ENCODE measurements around the gene SWI5.
"Not testable (repeated sequence)": the region's sequence is repeated elsewhere in the genome, so short reads cannot be mapped to it uniquely, and the experiment has no call there.

SWI5 gene

DNA sequence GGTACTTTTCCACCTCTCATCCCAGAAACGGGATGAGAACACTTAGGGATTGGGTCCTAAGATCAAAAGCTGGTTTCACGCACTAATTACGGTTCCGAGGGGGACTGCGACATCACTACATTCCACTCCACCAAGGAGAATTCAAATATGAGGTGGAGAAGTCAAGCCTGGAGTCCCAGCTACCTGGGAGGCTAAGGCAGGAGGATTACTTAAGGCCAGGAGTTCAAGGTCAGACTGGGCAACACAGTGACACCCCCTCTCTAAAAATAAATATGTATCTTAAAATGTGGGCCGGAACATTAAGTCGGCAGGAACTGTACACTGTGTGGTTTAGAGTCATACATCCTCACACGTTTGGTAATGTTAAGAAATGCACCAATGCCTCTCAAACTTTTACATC is 1.8 kb upstream of the SWI5 start:
- no peak overlapping the region for H3K4me3 ChIP-seq (ENCODE audit: low read length)
- DNase-seq (ENCODE audit: low read depth, low spot score), result no peak

DNA sequence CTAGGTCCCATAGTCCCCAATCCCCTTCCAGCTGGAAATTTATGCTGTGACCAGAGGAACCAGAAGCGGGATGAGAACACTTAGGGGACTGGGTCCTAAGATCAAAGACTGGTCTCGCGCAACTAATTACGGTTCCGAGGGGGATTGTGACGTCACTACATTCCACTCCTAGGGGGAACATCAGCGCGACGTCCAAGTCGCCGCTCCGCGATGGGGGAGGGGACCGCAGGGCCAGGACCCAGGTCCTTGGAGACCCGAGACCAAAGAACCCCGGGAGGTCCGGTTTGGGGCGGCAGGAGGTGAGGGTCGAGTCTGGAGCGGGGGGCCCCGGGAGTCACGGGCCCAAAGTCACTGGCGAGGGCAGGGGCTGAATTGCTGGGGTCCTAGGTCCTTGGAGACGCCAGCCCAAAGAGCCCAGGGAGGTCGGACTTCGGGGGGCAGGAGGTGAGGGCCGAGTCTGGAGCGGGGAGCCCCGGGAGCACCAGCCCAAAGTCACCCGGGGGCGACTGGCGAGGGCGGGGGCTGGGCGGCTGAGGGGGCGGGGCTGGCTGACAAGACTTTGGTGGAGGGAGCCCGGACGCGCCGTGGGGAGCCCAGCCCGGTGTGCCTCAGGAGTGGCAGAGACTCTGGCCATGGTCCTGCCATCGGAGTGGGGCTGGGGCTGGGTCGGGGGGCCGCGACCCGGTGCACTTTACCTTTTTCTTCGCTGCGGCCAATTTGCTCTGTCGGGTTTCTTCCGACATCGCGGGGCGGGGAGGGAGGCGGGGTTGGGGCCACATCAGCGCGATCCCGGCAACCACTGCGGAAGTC is 673 bp upstream of the SWI5 start, which contains the start of gene GOLGA2:
Gene GOLGA2, minus strand, starts transcription at position 810 of the 810 bp plus-strand sequence. Its CDS starts 31 bp downstream, at position 779.
- no peak for DNase-seq (ENCODE audit: low read depth, low spot score)
- H3K4me3 ChIP-seq (ENCODE audit: low read length), result peak within 1 kb of the TSS; percentile 88

DNA sequence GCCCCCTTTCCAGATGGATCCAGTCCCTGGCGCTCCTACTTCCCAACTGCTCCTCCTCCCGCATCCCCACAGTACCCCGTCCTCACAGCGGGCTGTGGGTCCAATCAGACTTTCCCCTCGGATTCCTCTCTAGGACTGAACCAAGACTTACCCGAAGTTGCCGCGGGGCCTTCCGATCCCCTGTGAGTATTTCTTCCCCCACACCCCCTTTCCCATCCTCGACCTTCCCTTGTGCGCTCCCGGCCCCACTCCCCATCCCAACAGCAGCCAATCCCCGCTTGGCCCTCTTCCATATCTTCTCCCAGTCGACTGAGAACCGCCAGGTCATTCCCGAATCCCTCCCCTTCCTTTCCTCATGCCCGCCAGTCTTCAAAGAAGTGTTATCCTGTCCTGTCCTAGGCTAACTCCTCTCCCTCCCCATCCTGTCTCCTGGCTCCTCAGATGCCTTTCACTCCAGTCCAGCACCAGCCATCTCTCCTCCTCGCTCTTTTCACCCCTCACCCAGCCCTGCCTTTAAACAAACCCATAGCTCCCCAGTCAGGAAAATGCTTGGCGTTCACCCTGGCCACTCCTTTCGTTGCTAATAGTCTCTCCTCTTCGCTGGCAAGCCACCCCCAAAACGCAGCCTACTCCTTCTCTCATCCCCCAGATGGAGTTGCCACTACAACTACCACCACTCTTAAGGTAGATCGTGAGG is 646 bp downstream of the SWI5 start:
- peak overlapping the region; percentile 88 for H3K4me3 ChIP-seq (ENCODE audit: low read length)
- no peak for DNase-seq (ENCODE audit: low read depth, low spot score)

DNA sequence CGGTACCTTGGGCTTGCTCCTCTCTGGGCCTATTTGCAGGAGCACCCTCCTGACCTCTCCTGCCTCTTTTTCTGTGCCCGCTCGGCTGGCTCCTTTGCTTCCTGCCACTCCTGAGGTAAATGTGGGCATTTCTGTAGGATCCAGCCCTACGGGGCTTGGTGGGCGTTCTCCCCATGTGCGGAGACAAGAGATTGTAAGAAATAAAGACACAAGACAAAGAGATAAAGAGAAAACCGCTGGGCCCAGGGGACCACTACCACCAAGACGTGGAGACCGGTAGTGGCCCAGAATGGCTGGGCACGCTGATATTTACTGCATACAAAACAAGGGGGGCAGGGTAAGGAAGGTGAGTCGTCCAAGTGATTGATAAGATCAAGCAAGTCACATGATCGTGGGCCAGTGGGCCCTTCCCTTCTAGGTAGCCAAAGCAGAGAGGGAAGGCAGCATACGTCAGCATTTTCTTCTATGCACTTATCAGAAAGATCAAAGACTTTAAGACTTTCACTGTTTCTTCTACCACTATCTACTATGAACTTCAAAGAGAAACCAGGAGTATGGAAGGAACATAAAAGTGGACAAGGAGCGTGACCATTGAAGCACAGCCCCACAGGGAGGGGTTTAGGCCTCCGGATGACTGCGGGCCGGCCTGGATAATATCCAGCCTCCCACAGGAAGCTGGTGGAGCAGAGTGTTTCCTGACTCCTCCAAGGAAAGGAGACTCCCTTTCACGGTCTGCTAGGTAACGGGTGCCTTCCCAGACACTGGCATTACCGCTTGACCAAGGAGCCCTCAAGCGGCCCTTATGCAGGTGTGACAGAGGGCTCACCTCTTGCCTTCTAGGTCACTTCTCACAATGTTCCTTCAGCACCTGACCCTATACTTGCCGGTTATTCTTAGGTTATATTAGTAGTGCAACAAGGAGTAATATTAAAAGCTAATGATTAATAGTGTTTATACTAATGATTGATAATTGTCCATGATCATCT is 3.3 kb downstream of the SWI5 start:
- peak overlapping the region; percentile 15; the same call in 1 of the 2 replicates for H3K4me3 ChIP-seq (ENCODE audit: low read length)
- DNase-seq (ENCODE audit: low read depth, low spot score), result not testable (repeated sequence)

GRCh38 chr9:128280084-128280622 is 4.1 kb downstream of the SWI5 start:
- H3K4me3 ChIP-seq (ENCODE audit: low read length), result 0 out of 2 replicates have a peak overlapping the region, but pooled peaks have one; percentile 2
- DNase-seq (ENCODE audit: low read depth, low spot score), result peak; percentile 96

DNA sequence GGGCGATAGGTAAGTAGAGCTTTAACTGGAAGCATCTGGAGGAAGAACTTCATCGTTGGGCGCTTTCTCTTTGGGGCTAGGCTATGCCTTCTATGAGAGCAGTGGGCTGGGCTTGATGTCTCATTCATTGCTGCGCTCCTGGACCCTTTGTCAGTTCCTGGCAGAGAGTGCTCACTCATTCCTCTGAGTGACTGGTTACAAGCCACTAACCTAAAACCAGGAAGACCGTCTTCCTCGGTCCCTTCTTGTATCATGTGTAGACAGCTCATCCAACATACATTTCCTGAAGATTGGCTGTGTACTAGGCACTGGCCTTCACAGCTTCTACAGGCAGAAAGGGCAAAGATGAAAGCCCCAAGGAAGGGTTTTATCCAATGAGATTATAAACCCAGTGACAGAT is 6.4 kb downstream of the SWI5 start:
- DNase-seq (ENCODE audit: low read depth, low spot score), result no peak
- H3K4me3 ChIP-seq (ENCODE audit: low read length), result no peak overlapping the region

- no peak for DNase-seq (ENCODE audit: low read depth, low spot score)
- H3K4me3 ChIP-seq (ENCODE audit: low read length), result no peak overlapping the region
Observed at GRCh38 chr9:128285033-128285784, 9.1 kb downstream of the SWI5 start.

DNA sequence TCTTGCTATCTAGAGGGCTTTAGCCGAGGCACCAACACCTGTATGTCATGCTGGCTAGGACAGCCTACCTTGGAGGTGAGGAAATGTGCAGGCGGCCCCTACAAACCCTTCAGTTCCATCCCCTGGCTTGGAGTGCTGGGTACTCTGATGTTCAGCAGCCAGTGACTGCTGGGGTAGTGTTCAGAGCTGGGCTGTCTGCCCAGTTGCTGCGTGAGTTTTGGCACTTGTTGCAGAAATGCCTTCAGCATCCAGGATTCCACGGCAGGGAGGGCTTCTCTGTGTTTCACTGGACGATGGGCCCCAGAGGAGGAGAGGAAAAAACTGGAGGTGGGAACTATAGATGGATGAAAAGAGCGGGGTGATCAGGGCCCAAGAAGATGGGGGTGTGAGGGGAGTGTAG is 10.4 kb downstream of the SWI5 start:
- H3K4me3 ChIP-seq (ENCODE audit: low read length), result no peak overlapping the region
- no peak for DNase-seq (ENCODE audit: low read depth, low spot score)

DNA sequence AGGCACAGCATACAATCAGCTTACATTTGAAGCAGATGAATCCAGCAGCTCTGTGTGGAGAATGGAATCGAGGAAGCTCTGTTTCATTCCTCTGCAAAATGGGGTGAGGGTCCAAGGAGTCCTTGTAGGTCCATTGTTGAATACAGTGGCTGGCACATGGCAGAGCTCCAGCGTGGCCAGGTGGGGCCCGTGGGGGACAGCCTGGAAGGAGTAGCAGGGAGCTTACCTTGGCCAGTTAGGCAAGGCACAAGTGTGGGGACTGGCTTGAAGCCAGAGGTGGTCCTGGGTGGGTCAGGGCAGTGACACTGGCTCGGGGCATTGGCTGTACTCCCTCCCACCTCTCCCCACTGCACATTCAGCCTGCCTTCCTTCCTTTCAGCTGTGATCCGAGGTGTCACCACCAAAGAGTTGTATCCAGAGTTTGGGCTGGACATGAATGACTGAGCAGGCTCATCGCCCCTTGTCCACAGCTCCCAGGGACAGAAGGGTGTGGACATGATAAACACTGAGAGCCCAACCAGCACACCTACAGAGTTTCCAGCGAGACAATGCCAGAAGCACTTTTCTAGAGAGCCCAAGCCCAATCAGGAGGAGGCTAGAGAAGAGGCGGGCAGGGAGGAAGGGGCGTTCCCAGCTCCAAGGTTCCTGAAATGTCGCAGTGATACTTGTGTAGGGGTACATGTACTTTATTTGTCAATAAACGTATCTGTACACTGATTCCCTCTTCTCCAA is 12.4 kb downstream of the SWI5 start:
- no peak overlapping the region for H3K4me3 ChIP-seq (ENCODE audit: low read length)

DNA sequence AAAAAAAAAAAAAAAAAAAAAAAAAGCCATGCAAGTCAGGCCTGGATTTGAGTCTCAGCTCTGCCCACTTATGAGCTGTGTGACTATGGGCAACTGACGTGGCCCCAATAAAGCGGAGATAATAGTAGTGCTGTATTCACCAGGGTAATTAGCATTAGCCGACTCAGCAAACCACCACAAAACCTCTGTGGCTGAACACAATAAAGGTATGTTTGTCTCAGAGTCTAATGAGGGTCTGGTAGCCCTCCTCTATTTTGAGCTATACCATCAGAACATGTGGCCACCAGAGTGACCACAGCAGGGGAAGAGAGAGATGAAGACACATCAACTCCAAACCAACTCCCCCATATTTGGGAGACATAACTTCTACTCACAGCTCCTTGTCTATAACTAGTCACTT is 15.9 kb downstream of the SWI5 start:
- H3K4me3 ChIP-seq (ENCODE audit: low read length), result no peak overlapping the region
- DNase-seq (ENCODE audit: low read depth, low spot score), result no peak

More for the DNA sequence above, 12.4 kb downstream of the SWI5 start:
- DNase-seq (ENCODE audit: low read depth, low spot score), result no peak

DNA sequence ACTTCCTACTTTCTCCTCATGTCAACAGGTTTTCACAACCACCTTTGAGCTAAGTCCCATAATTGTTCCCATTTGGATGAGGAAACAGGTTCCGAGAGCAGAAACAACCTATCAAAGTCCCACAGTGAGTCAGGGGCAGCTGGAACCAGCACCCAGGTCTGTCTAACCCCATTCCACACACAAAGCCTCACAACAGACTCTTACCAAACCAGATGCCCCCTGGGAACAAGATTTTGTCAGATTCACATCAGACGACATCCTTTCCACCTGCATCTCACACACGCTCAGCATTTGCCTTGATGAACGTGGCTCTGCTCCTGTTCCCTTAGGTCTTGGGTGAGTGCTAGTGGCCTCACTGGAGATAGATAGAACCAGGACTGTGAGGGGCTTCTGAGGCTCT is 17.0 kb downstream of the SWI5 start:
- H3K4me3 ChIP-seq (ENCODE audit: low read length), result no peak overlapping the region
- peak; percentile 78 for DNase-seq (ENCODE audit: low read depth, low spot score)

GRCh38 chr9:128294142-128294541 is 18.1 kb downstream of the SWI5 start:
- H3K4me3 ChIP-seq (ENCODE audit: low read length), result no peak overlapping the region
- no peak for DNase-seq (ENCODE audit: low read depth, low spot score)

DNA sequence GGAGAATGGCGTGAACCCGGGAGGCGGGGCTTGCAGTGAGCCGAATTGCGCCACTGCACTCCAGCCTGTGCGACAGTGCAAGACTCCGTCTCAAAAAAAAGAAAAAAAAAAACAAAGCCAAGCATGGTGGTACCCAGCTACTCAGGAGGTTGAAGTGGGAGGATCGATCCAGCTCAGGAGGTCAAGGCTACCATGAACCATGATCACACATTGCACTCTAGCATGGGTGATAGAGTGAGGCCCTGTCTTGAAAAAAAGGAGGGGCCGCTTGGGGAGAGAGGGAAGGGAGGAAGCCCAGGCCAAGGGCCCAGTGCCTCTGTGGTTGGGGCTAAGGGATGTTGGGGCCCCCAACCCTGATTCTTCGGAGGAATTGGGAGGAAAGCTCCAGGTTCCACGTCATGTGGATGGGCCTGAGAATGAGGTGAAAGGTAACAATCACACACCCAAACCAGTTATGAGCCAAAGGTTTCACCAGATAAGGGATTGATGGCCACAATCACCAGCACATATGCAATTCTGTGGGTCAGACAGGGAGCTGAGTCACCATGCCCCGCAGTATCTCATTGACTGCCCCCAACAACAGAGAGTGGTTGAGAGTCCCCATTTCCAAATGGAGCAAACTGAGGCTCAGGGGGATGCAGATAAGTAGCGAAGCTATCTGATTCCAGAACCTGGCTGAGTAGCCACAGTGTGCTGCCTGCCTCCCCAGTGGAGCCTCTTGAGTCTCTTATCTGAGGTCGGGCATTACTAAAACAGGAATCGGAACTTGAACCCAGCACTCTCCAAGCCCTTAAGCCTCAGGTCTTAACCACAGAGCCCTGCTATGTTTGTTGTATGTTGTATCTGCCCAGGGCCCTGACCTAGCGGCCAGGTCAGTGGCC is 20.5 kb downstream of the SWI5 start:
- no peak overlapping the region for H3K4me3 ChIP-seq (ENCODE audit: low read length)
- DNase-seq (ENCODE audit: low read depth, low spot score), result no peak

DNA sequence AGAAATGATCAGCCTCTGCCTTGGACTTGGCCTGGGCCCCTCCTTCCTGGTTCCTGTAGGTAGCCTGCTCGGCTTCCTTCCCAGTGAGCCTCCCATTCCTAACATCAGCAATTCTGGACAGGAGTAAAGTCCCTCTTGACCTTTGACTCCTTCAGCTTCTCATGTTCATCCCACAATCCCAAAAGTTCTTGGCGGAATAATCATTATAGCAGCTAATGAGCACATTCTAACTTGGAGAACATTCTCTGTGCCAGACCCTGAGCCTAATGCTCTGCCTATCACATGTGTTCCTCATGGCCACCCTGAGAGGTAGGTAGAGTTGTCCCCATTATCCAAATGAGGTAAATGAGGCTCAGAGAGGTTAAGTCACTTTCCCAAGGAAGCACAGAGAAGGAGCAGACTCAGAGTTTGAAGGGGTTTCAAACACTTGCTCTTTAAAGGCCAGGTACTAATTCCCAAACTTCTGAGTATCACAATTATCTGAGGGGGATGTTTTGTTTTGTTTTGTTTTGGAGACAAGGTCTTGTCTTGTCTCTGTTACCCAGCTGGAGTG is 21.2 kb downstream of the SWI5 start:
- H3K4me3 ChIP-seq (ENCODE audit: low read length), result no peak overlapping the region
- DNase-seq (ENCODE audit: low read depth, low spot score), result no peak

GRCh38 chr9:128298535-128299482 is 22.7 kb downstream of the SWI5 start:
- no peak overlapping the region for H3K4me3 ChIP-seq (ENCODE audit: low read length)
- DNase-seq (ENCODE audit: low read depth, low spot score), result no peak

Data from Jurkat, Clone E6-1 (cell line).